Progenitor cell of endocrine pancreas (in vitro differentiated cells): ENCODE data around the gene RBMS1. TPM values are rescaled to one million over a fixed set of nuclear protein-coding genes. Genes with fewer than 3 reads are reported as not detected.

Source experiments
- DNase-seq: peaks from one replicate; pipeline ENCODE4 v3.0.0; 2021; ENCODE audit warnings: low spot score; ENCODE audit not compliant: unreplicated experiment
- H3K27ac Mint-ChIP-seq: 2 replicates; pipeline ENCODE4 v1.8.0; 2021; ENCODE audit warnings: mild to moderate bottlenecking, moderate library complexity, mixed read lengths
- H3K27me3 Mint-ChIP-seq: 2 replicates; pipeline ENCODE4 v1.8.0; 2021; ENCODE audit warnings: mixed read lengths
- H3K36me3 Mint-ChIP-seq: 2 replicates; pipeline ENCODE4 v1.8.0; 2022; ENCODE audit warnings: mixed read lengths; ENCODE audit not compliant: insufficient read depth
- H3K4me1 Mint-ChIP-seq: 2 replicates; pipeline ENCODE4 v1.8.0; 2021; ENCODE audit warnings: low read depth, mixed read lengths
- H3K4me3 Mint-ChIP-seq: 2 replicates; pipeline ENCODE4 v1.8.0; 2021; ENCODE audit warnings: low read depth, mild to moderate bottlenecking, moderate library complexity, mixed read lengths
- H3K9me3 Mint-ChIP-seq: 2 replicates; pipeline ENCODE4 v1.8.0; 2021; ENCODE audit warnings: low read depth, mixed read lengths
- total RNA-seq: library from RNA; stranded (reverse); gene quantifications from 2 replicates; pipeline ENCODE4 v1.2.1, GENCODE V29; 2021
- TF ChIP-seq, protein P1 (sequence below): fragments of 200-600 bp; sonication (generic); IDR thresholded peaks from one replicate; pipeline ENCODE4 v1.5.0; 2021; ENCODE audit warnings: antibody characterized with exemption, mild to moderate bottlenecking; ENCODE audit not compliant: unreplicated experiment

The RBMS1 gene
- total RNA-seq, 1 donor from 2014 or later = 59.8 TPM

DNA sequence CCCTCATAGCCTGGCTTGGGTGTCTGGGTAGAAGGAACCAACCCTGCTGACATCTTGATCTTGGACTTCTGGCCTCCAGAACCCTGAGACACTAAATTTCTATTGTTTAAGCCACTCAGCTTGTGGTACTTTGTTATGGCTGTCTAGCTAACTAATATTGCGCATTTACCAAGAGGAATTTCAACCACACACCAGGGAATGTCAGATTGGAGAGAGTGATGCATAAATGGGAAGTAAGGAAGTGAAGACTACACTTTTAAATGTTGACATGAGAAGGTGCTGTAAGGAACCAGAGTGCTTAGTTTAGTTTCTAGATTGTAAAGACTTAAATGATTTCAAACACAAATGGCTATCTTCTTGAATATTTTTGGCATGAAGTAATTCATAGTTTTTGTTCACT lies 194.6 kb downstream of the RBMS1 start:
- Mint-ChIP-seq H3K4me3 (no peak overlapping the region), H3K27me3 (no peaks in the 10 kb centered on the region), H3K9me3 (no peaks in the 10 kb centered on the region), H3K4me1 (no peaks in the 10 kb centered on the region), H3K36me3 (peaks cover 33% of the 10 kb centered on the region), H3K27ac (no peak overlapping the region)
- TF ChIP-seq, protein P1, sequence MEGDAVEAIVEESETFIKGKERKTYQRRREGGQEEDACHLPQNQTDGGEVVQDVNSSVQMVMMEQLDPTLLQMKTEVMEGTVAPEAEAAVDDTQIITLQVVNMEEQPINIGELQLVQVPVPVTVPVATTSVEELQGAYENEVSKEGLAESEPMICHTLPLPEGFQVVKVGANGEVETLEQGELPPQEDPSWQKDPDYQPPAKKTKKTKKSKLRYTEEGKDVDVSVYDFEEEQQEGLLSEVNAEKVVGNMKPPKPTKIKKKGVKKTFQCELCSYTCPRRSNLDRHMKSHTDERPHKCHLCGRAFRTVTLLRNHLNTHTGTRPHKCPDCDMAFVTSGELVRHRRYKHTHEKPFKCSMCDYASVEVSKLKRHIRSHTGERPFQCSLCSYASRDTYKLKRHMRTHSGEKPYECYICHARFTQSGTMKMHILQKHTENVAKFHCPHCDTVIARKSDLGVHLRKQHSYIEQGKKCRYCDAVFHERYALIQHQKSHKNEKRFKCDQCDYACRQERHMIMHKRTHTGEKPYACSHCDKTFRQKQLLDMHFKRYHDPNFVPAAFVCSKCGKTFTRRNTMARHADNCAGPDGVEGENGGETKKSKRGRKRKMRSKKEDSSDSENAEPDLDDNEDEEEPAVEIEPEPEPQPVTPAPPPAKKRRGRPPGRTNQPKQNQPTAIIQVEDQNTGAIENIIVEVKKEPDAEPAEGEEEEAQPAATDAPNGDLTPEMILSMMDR = no peak
- no peak for DNase-seq

GRCh38 chr2:160295519-160296207 lies 197.9 kb downstream of the RBMS1 start:
- DNase-seq = no peak
- Mint-ChIP-seq H3K27ac (no peak overlapping the region), H3K4me3 (no peak overlapping the region), H3K9me3 (no peaks in the 10 kb centered on the region), H3K4me1 (no peaks in the 10 kb centered on the region), H3K27me3 (no peaks in the 10 kb centered on the region), H3K36me3 (peaks cover 31% of the 10 kb centered on the region)
- TF ChIP-seq, protein P1 = no peak

DNA sequence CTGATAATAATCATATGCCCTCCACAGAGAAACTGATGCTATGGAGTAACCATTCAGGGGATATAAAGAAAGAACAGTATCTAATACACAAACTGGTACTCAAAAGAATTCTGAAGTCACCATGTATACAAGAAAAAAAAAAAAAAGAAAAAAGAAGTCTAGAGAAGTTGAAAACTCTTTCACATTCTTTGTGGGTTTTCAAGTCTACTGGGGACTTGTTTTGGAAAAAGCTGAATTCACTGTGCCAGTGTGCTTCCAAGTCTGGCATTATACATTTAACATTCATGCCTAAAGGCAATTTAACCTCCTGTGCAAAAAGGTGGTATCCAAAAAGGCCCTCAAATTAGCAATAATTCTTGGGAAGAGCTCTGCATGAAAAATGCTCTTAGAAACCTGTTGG lies 198.7 kb downstream of the RBMS1 start:
- no peaks in the 10 kb centered on the region for H3K4me1 Mint-ChIP-seq
- H3K9me3 Mint-ChIP-seq = no peaks in the 10 kb centered on the region
- H3K27ac Mint-ChIP-seq = no peak overlapping the region
- no peaks in the 10 kb centered on the region for H3K27me3 Mint-ChIP-seq
- TF ChIP-seq, protein P1 = no peak
- peaks cover 27% of the 10 kb centered on the region for H3K36me3 Mint-ChIP-seq
- DNase-seq = no peak
- H3K4me3 Mint-ChIP-seq = no peak overlapping the region

GRCh38 chr2:160294339-160294803 lies 199.2 kb downstream of the RBMS1 start:
- TF ChIP-seq, protein P1 = no peak
- H3K4me3 Mint-ChIP-seq = no peak overlapping the region
- H3K27ac Mint-ChIP-seq = no peak overlapping the region
- DNase-seq = no peak
- peaks cover 22% of the 10 kb centered on the region for H3K36me3 Mint-ChIP-seq
- H3K9me3 Mint-ChIP-seq = no peaks in the 10 kb centered on the region
- no peaks in the 10 kb centered on the region for H3K27me3 Mint-ChIP-seq
- H3K4me1 Mint-ChIP-seq = no peaks in the 10 kb centered on the region

- no peaks in the 10 kb centered on the region for H3K9me3 Mint-ChIP-seq
- TF ChIP-seq, protein P1 = no peak
- no peaks in the 10 kb centered on the region for H3K27me3 Mint-ChIP-seq
- no peaks in the 10 kb centered on the region for H3K4me1 Mint-ChIP-seq
- no peak overlapping the region for H3K27ac Mint-ChIP-seq
- H3K4me3 Mint-ChIP-seq = no peak overlapping the region
- H3K36me3 Mint-ChIP-seq = peaks cover 19% of the 10 kb centered on the region
- no peak for DNase-seq
Observed at GRCh38 chr2:160293391-160294091, 200.1 kb downstream of the RBMS1 start.
